ENCODE results near the gene PATZ1.
A peak's percentile ranks its signal among the peaks of the same experiment; 100 is the strongest.
"Not testable (repeated sequence)": the region's sequence is repeated elsewhere in the genome, so short reads cannot be mapped to it uniquely, and the experiment has no call there.

The PATZ1 gene

DNA sequence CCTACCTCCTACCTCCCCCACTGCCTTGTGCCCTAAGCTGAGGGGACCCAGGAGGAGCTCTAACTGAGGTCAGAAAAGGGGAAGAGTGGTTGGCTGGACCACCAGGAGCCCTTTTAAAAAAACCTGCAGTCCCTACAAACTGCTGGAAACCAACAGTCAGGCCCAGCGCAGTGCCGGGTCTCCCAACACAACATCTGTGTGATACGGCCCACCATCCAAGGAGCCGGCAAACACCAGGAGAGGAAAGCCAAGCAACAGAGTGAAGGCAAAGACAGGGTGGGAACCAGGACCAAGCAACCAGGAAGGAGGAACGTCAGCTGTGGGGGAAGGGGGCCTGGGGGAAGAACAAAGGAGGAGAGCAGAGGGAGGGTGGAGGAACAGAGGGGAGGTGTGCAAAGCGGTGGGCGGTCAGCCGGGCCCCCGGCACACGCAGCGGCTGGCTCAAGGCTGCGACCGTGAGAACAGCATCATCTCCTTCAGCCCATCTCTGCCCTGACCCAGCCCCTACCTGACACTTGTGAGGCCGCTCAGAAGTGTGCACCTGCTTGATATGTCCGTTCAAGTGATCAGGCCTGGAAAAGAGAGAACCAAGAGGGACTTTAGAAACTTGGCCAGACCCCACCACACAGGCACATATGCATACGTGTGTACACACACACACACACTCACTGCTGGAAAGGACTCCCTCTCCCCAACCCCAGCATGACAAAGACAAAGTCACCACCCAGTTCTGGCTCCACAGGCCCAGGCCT lies 3.6 kb downstream of the PATZ1 start:
- DNase-seq, result no peak

- DNase-seq, result no peak
Observed at GRCh38 chr22:31341386-31342088, 4.6 kb downstream of the PATZ1 start.

DNA sequence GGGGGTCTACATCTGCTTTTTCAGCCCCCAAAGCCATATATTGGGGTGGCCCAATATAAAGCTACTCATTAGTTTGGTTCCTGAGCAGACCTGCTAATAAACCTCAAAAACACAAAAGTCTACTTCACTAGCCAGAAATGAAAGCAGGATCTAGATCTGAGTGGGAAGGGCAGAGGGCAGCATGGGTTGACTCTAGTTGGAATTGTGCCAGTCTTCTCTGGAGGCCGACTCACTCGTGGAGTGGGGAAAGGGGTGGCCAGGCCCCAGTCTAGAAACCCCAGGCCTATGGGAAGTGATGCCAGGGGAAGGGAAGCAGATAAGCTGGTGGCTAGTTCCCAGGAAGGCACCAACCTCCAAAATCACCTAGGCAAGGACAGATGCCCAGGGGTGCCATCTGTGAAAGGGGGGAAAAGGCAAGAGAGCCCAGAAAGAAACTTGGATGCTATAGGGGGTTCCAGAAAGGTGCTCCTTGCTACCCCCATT lies 5.3 kb downstream of the PATZ1 start:
- DNase-seq, result no peak

- DNase-seq, result no peak
Observed at GRCh38 chr22:31340360-31340759, 5.8 kb downstream of the PATZ1 start.

DNA sequence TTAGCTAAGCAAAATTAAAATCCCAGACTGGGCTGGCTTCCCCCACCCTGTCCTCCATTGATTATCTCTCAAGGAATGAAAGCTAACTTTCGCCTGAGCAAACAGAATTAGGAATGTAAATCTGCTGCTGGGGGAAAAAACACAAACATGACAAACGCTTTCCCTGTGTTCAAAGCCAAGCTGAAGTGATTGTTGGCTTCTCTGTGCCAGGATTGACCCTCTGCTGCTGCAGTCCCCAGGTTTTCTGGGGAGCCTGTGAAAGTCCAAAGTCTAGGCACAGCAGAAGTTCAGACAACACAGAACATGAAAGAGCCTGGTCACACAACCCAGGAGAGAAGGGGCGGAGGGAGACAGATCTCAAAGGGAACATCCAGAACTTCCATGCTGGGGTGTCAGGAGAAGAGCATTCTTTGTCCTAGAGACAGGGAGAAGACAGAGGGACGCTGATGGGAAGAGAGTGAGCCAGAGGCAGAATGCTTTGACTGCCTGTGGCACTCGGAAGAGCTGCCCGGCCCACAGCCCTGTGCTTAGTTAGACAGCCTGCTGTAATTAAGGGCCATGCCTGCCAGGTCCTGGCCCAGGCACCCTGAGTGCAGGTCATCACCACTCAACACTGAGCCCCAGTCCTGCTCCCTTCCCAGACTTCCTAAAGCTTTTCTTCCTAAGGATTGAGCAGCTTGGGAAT lies 6.9 kb downstream of the PATZ1 start:
- no peak for DNase-seq

GRCh38 chr22:31337178-31337577 lies 9.0 kb downstream of the PATZ1 start:
- DNase-seq, result no peak

DNA sequence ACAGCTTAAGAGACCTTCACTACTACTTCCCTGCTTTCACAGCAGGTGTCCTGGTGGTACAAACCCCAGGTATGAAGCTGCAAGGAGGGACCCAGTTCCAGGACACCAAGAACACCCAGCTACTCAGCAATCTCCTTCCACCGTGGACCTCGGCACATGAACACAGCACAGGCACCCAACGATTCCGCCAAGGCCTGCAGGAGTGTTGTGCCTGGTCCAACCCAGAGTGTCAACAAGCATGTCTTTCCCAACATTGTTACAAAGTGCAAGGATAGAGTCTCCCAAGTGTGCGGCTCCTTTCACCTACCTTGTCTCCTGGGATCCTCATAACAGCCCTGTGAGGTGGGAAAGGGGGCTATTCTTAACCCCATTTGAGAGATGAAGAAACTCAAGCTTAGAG lies 11.8 kb downstream of the PATZ1 start:
- DNase-seq, result no peak

DNA sequence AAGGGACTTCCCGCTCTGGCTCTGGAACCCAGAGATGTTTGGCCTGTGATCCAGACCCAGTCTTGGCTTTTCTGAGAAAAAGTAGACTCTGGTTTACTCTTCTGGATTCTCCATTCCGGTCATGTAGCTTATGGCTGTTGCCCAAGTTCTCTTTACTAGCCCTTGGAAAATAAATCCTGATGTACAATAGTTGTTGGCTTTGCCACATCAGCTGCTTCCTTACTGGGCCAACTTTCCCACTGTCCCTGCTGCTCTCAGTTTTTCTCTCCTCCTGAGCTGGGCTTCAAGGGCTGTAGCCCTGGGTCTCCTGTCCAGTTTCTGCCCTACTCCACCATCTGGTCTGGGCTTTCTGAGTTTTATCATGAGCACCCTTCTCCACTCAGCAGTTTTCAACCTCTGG lies 12.5 kb downstream of the PATZ1 start:
- no peak for DNase-seq

GRCh38 chr22:31332886-31333285 lies 13.3 kb downstream of the PATZ1 start:
- DNase-seq, result no peak

- no peak for DNase-seq
Observed at GRCh38 chr22:31332010-31332409, 14.1 kb downstream of the PATZ1 start.

GRCh38 chr22:31329453-31330215 lies 16.5 kb downstream of the PATZ1 start:
- DNase-seq, result no peak

DNA sequence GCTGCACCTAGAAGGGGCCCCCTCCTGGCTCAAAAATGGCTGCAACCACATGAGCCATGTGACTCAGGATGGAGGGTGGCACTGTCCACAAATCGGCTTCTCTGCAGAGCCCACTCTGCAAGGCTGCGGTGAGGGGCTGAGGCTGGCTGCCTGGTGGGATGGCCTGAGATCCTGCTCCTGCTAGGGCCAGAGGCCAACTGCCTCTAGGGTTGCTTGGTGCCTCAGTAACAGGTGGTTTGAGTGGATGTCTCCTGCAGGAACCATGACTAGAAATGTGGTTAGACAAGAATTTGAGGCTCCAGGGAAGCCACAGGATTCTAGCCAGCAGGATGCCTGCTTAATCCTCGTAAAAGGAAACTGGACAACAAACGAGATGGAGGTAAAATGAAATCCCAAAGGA lies 17.1 kb downstream of the PATZ1 start:
- DNase-seq, result no peak

GRCh38 chr22:31328544-31328960 lies 17.6 kb downstream of the PATZ1 start:
- DNase-seq, result no peak

DNA sequence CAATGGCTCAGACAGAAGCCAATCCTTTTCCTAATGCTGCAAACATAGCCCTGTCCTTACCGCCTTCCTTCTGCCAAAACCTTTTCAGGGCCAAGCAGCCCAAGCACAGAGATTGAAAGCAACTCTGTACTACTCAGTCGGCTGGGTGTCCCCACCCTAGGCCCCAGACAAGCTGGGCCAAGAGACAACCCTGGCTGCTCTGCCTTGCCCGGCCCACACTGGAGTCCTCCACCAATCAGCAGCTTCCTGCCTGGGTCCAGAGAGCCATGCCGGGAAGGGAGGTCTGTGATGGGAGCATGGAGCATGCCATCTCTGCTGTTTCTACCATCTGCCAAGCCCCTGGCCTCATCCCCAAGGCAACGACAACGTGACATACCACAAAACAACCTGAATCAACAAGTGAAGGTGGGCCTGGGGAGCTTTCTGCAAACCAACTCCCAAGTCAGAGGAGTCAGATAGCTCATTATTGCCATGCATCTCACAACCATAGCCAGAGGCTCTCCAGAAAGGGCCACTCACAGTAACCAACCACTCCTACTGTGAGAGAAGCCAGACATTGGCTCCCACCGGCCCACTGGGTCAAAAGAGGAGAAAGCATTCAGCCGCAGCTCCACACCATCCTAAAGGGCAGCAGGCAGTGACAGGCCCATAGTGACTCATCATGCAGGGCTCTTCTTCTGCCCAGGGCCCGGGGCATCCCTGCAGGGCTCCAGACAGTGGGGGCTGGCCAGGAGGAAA lies 18.2 kb downstream of the PATZ1 start:
- no peak for DNase-seq

DNA sequence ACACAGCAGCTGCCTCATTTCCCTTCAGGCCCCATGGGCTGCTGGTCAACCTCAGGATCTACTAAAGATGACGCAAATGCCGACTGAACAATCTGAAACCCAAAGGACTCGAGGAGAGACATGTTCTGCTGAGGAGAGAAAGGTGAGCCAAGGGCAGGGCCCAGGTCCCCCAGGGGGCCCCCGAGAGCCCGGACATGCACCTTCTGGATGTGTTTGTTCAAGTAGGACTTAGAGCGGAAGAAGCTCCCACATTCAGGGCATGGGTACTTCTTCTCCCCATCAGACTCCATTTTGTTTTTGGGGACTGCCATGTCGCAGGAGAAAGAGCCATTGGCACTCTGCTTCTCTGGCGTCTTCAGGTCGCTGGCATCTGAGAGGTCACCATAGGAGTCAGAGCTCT lies 19.3 kb downstream of the PATZ1 start:
- no peak for DNase-seq

DNA sequence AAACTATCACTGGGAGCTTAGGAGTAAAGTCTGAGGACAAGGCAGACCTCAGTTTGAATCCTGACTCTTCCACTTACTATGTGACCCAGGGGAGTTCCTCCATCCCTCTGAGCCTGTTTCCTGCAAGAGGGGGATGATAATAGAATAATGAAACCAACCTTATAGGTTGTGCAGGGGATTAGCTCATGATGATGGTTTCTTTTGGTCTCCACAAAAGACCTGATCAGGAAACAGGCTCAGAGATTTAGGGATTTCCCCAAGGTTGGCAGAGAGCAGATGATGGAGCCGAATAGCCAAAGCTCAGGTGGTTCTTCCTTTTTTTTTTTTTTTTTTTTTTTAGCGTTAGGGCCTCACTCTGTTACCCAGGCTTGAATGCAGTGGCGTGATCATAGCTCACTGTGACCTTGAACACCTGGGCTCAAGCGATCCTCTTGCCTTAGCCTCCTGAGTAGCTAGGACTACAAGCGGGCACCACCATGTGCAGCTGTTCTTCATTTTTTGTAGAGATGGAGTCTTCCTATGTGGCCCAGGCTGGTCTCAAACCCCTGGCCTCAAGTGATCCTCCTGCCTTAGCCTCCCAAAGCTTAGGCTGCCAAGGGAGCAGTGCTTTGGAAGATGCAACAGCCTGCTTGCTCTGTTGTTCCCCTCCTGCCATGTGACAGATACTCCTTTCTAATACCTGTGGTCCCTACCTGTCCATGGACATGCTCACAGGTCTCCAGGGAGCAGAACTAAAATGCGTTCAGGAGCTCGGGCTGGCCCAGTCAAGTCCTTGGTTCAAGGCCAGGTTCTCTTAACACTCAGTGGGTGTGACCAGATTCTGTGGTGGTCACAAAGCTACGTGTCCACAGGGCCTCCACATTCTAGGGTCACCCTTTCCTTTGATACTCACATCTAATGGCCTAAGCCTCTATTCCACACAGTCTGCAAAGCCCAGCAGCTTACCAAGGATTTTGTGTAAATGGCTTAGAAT lies 22.3 kb downstream of the PATZ1 start:
- no peak for DNase-seq

DNA sequence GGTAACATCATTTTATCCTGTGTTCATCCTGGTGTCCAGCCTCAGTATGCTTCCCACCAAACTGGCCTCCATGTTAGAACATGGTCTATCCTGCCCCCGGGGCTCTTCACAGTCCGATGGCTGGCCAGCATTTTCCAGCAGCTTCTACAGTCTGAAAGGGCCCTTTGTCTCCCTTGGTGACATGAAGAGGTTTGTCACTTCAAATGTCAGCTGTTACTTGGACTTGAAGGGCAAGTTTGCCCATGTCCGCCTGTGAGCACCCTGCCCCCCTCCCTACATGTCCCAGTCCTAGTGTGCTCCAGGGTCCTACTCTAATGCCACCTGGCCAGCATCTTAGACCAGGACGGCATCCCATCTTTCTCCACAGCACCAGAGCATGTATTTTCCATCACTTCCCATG lies 24.7 kb downstream of the PATZ1 start:
- DNase-seq, result no peak

DNA sequence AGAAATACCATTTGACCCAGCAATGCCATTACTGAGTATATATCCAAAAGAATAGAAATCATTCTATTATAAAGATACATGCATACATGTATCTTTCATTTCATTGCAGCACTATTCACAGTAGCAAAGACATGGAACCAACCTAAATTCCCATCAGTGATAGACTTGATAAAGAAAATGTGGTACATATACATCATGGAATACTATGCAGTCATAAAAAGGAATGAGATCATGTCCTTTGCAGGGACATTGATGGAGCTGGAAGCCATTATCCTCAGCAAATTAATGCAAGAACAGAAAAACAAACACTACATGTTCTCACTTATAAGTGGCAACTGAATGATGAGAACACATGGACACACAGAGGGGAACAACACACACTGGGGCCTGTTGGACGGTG lies 31.9 kb downstream of the PATZ1 start:
- not testable (repeated sequence) for DNase-seq

- DNase-seq, result peak; percentile 81
Observed at GRCh38 chr22:31313366-31314147, 32.6 kb downstream of the PATZ1 start.

- DNase-seq, result no peak
Observed at GRCh38 chr22:31308181-31308580, 38.0 kb downstream of the PATZ1 start.
